GM23248 (cell line): ENCODE data around the gene RAB12.

ENCODE experiments used
- EZH2 ChIP-seq: fragments of 200-600 bp; sonication (generic); IDR thresholded peaks from 2 replicates; pipeline ENCODE4 v1.6.1; 2018; ENCODE audit warnings: antibody characterized with exemption, mild to moderate bottlenecking; ENCODE audit not compliant: insufficient read depth, poor library complexity, severe bottlenecking
- EZH2phosphoT487 ChIP-seq: fragments of 200-600 bp; sonication (generic); IDR thresholded peaks from 2 replicates; pipeline ENCODE4 v1.6.1; 2018; ENCODE audit warnings: antibody characterized with exemption, moderate library complexity, mild to moderate bottlenecking, low read depth; ENCODE audit not compliant: insufficient read depth

GRCh38 chr18:8684577-8684976 lies 75.3 kb downstream of the RAB12 start:
- no peak for TF ChIP-seq EZH2
- TF ChIP-seq EZH2phosphoT487: no peak
